ENCODE measurements around the gene NPDC1. TPM values are rescaled to one million over a fixed set of nuclear protein-coding genes. Genes with fewer than 3 reads are reported as not detected.
"Not testable (repeated sequence)": the region's sequence is repeated elsewhere in the genome, so short reads cannot be mapped to it uniquely, and the experiment has no call there.

The NPDC1 gene
- polyA plus RNA-seq, 4 donors = 20.4 to 48.7 (median 36.8) TPM

DNA sequence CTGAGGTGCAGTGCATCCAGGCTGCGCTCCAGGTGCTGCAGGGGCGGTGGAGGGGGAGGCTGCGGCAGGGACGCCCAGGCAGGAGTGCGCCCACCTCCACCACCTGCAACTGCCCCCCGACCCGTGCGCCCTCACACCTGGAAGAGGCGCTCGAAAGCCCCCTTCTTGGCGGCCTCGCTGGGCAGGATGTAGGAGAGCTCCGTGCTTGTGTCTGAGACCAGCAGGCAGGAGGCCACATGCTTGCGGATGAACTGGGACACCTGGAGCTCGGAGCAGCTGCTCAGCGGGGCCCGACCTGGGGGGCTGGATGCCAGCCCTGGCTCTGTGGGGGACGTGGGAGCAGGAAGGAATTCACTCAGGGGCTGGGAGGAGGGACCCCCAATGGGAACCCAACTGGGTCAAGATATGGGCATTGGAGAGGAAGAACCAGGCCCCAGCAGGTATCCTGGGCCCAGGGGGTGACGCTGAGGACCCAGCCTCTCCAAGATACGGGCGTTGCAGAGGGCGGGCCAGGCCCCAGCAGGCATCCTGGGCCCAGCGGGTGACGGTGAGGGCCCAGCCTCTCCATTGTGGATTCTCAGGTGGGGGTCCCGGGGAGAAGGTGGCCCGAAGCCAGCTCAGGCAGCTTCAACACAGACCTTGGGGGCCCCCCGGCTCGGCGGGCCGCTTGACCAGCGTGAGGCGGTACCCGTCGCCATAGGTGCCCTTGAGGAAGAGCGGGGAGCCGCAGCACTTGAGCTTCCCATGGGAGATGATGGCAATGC is 31.0 kb downstream of the NPDC1 start:
- DNase-seq (ENCODE audit: low read depth in 4 of 4, low spot score in 3 of 4) = no peak

DNA sequence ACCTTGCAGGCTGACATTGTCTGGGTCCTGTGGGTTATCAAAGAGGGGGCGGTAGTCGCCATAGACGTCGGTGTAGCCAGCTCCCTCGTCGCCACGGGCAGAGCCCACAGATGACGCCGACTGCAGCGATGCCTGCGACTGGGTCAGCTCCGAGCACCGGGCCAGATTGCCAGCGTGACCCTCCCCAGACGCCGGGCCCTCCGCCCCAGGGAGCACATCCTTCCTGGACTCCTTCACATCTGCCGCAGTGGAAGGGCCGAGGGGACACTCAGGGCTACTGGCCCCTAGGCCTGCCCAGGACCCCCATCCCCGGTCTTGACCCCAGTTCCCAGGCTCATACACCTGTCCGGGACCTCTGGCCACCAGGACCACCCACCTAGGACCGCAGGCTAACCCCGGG is 31.8 kb downstream of the NPDC1 start:
- no peak for DNase-seq (ENCODE audit: low read depth in 4 of 4, low spot score in 3 of 4)

DNA sequence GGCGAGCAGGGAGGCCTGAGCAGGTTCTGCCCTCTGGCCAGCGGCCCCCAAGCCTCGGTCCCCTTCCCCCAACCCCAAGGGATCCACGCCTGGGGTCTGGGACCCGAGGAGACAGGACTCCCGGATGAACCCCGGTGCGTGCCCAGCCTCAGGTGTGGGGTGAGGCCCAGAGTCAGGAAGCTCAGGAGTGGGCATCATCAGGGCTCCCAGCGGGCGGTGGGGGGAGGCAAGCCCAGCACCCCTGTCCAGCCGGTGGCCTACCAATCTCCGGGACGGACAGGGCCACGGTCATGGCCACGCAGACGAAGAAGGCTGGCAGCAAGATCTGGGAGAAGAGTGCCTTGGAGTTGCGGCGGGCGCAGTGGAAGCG is 32.4 kb downstream of the NPDC1 start:
- no peak for DNase-seq (ENCODE audit: low read depth in 4 of 4, low spot score in 3 of 4)

DNA sequence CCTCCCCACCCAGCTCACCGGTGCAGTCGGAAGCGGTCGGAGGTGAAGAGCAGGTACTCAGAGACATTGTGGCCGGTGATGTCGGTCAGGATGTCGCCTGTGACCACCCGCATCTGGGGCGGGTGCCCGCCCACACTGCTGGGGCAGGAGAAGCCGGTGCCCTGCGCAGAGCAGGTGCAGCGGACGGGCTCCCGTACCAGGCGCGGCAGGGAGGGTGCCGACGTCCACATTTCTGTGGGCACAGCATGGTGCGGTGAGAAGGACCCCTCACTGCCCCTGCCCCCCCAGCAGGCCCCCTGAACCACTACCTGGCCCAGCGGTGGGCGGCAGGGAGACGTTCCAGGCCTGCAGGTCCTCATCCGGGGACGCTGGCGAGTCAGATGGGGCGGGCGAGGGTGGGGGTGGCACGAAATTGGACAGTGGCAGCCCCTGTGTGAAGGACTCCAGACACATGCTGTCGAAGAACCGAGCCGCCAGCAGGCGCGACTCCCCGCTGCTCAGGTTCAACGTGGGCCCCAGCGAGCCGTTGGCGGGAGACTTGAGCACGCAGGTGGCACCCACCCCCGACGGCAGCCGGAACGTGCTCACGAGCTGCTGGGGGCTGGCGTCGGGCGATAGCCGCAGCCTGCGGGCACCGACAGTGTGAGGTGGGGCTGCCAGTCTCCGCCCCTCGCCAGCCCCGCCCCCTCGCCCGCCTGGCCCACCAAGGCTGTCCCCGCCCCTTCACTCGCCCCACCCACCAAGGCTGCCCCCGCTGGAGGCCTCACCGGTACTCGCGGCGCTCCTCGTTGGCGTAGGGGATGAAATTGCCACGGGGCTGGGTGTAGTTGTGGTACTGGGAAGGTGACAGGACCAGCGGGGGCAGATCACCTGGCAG is 33.0 kb downstream of the NPDC1 start:
- no peak for DNase-seq (ENCODE audit: low read depth in 4 of 4, low spot score in 3 of 4)

DNA sequence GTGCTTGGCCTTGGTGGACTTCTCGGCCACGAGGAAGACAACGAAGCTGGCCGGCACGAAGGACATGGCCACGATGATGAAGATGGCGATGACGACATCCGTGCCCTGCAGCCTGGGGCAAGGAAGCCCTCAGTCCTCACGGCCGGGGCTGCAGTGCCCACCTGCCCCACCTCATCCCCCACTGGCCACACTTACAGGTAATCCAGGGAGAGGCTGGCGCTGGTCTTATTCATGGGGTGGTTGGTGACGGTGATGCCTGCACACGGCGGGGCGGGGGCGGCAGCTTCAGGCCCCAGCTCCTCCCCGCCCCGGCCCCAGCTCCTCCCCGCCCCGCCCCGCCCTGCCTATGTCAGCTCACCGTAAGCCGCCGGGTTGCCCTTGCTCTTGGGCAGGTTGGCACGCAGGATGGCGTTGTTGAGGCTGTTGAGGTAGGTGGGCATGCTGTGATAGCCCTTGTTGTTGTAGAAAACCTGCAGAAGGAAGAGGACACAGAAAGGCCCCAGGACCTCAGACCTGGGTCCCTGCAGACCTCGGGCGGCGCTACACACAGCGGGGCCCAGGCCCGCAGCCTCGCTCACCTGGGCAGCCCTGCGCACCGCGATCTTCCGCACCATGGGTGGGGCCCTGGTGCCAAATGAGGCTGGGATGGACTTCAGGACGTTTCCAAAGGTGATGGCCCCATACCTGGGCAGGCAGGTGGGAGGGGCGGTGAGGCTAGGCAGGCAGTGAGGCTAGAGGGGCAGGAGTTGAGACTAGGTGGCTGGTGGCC is 33.9 kb downstream of the NPDC1 start:
- DNase-seq (ENCODE audit: low read depth in 4 of 4, low spot score in 3 of 4) = no peak

DNA sequence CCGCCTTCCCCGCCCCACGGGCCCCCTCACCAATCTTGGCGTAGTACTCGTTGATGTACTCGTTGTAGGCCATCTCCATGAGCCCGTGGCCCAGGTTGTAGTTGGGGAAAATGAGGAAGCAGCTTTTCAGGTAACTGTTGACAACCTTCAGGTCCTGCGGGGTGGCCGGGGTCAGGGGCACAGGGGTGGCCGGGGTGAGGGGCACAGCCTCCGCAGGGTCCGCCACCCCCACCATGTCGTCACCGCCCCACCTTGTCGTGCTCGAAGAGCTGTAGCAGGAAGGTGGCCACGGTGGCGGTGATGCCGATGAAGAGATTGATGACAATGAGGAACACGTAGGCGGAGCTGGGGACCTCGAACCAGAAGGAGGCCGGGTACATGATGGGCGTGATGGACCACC is 34.8 kb downstream of the NPDC1 start:
- no peak for DNase-seq (ENCODE audit: low read depth in 4 of 4, low spot score in 3 of 4)

DNA sequence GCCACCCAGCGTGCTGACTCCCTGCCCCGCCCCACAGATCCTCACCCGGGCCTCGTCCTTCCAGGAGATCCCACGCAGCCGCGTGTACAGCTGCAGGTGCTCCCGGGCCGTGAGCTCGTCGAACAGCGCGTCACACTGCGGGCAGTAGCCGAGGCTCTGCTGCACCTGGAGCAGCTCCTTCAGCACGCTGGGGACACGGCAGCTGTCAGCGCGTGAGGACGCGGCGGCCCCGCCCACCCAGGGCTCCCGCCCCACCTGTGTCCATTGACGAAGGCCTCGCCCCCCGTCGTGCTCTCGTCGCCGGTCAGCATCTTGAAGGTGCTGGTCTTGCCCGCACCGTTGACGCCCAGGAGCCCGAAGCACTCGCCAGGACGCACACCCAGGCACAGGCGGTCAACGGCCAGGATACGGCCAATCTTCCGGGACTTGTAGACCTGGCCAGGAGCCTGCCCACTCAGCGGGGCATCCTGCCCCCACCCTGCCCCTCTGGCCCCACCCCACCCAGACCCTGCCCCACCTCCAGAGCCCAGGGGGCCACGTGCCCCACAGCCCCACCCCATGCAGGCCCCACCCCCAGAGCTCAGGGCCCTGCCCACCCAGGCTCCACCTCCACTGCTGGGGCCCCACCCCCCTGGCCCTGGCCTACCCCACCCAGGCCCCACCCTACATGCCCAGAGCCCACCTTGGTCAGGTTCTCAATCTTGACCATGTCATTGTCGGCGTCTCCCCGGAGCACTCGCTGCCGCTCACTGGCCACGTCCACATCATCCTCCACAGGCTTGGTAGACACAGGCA is 35.8 kb downstream of the NPDC1 start:
- no peak for DNase-seq (ENCODE audit: low read depth in 4 of 4, low spot score in 3 of 4)

DNA sequence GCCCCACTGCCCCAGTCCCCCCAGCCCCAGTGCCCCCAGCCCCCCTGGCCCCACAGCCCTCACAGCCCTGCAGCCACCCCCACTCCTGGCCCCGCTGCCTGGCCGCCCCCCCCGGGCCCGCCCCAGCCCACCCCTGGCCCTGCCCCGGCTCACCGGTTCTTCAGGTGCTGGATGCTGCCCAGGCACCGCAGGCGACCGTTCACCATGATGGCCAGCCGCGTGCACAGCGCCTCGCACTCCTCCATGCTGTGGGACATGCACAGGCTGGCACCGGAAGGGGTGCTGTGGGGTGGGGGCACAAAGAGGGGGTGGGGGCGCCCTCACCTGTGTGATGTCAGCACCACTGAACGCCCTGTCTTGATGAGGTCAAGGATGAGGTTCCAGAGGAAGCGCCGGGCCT is 36.8 kb downstream of the NPDC1 start:
- DNase-seq (ENCODE audit: low read depth in 4 of 4, low spot score in 3 of 4) = no peak

DNA sequence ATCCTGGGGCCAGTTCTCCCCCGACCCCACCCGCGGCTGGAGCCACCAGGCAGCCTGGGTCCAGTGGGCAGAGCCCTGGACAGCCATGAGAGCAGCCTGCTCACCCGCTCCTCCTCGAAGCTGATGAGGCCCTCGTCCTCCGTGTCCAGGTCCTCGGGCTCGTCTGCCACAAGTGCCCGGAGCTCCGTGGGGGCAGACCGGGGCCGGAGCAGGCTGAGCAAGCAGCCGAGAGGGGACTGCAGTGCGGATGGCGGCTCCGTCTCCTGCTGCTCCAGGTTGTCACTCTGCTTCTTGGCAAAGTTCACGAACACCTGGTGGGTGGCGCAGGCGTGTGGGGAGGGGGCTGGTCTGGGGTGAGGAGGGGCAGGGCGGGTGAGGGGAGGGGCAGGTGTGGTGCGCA is 37.7 kb downstream of the NPDC1 start:
- no peak for DNase-seq (ENCODE audit: low read depth in 4 of 4, low spot score in 3 of 4)

DNA sequence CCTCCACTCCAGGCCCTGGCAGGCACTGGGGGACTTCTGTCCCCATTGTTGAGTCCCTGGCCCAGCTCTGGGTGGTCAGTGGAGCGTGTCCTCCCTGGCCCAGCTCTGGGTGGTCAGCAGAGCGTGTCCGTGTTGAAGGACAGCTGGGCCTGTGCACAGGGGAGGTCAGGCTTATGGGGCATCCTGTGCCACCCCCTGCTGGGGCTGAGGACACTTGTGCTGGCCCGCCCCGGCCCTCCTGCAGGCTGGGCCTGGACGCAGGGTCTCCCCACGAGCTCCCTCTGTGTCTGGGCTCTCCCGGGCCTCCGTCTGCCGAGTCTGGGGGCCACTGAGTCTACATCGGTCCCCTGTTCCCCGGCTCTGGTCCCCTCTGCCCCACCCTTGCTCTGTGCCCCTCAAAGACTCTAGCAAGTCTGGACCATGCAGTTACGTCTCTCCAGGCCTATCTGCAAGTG is 38.1 kb downstream of the NPDC1 start:
- DNase-seq (ENCODE audit: low read depth in 4 of 4, low spot score in 3 of 4) = no peak

DNA sequence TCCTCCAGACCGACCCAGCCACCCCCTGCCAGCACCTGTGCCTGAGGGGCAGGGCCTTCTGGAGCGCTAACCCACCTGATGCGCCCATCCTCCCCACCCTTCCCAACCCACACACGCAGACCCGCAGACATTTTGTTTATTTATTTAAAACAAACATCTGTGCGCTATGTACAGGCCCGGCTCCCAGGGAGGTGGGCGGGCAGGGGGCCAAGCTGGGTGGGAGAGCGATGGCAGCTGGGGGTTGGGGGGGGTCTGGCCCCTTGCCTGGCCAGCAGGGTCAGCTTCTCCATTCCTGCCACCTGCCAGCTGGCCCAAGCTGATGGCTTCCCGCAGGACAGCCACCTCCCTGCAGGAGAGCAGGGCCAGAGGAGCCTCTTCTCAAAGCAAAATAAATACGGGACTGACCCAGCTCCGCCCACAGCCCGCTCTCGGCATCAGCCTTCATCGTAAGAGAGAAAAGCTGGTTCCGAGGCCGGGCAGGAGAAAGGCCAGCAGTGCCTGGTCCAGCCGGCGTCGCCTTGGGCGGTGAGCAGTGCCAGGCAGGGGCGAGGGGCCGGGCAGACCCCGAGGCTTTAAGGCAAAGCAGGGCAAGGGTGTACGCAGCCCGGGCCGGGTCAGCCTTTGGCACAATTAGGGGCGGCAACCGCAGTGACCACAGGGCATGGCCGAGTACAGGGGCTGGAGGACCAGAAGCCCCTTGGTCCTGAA is 38.7 kb downstream of the NPDC1 start:
- no peak for DNase-seq (ENCODE audit: low read depth in 4 of 4, low spot score in 3 of 4)

DNA sequence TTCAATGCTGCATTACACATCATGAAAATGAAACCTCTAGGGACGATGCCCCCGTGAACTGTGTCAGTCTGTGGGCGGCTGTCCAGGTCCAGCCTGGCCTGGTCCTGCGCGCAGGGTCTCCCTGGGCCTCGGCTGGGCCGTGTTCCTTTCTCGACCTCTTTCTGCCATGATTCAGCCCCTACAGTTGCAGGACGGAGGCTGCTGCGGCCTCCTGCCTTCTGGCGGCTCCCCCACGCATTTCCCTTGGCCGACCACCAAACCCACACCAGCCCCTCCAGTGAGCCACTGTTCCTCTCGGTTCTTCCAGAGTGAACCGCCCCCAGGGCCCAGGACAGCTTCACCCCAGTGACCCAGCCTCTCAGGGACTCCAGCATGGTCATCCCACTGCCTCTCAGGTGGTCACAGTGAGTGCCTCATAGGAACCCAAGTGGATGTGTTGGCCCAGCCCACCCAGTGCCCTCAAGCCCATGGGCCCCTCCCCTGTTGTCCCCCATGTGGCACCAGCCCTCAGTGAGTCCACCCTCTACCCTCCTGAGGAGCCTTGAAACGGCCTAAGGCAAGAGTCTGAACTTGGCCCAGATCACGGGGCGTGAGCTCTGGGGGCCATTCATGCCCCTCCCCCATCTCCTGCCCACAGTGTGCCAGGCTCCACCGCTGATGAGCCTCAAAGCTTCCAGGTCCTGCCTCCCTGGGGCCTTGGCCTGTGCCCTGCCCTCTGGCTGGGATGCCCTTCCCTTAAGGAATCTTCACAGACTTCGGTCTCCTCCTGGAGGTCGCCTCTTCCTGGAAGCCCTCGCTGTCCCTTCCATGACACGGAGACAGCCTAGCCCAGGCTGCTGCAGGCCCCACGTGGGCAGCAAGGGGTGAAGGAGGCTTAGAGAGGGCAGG is 39.6 kb downstream of the NPDC1 start:
- DNase-seq (ENCODE audit: low read depth in 4 of 4, low spot score in 3 of 4) = no peak

DNA sequence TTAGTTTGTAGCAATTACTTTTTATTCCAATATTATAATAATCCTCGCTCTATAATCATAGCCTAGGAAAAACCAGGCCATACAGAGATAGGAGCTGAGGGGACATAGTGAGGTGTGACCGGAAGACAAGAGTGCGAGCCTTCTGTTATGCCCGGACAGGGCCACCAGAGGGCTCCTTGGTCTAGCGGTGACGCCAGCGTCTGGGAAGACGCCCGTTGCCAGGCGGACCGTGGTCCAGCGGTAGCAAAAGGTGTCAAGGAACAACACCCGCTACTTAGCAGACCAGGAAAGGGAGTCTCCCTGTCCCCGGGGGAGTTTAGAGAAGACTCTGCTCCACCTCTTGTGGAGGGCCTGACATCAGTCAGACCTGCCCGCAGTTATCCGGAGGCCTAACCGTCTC is 41.7 kb downstream of the NPDC1 start:
- not testable (repeated sequence) for DNase-seq (ENCODE audit: low read depth in 4 of 4, low spot score in 3 of 4)

DNA sequence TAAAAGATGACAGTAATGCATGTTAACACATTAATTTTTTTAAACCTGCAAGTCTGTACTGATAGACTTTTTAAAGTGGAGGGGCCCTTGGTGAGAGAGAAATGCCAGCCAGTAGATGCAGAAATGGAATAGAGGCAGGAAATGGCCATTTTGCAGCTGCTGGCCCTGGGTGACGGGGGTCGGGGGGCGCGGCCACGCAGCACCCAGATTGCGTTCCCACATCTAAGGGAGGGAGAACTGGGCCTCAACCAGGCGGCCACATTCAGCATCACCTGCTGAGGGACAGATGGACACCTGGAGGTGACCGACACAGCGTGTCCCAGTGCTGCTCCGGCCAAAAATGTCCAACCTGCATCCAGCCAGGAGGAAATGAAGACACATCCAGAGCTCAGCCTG is 43.3 kb downstream of the NPDC1 start:
- DNase-seq (ENCODE audit: low read depth in 4 of 4, low spot score in 3 of 4) = no peak

DNA sequence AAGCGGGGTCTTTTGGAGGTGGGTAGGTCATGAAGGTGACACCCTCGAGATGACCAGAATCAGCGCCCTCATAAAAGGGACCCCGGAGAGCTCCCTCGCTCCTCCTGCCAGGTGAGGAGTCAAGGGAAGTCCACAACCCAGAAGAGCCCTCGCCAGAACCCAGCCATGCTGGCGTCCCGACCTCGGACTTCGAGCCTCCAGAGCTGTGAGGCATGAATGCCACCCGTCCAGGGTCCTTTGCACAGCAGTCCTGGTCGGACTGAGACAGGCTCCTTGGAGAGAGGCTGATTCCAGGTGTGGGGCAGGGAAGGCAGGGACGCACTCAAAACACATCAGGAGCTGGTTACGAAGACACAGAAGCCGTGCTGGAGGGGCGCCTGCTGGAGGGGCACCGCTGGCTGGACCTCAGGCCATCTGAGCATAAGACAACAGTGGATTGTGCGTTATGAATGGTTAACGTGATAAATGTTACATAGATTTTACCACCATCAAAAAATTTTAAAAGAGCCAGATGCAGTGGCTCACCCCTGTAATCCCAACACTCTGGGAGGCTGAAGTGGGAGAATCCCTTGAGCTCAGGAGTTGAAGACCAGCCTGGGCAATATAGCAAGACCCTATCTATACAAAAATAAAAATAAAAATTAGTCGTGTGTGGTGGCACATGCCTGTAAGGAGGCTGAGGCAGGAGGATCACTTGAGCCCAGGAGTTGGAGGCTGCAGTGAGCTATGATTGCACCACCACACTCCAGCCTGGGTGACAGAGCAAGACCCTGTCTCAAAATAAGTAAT is 43.9 kb downstream of the NPDC1 start:
- no peak for DNase-seq (ENCODE audit: low read depth in 4 of 4, low spot score in 3 of 4)

DNA sequence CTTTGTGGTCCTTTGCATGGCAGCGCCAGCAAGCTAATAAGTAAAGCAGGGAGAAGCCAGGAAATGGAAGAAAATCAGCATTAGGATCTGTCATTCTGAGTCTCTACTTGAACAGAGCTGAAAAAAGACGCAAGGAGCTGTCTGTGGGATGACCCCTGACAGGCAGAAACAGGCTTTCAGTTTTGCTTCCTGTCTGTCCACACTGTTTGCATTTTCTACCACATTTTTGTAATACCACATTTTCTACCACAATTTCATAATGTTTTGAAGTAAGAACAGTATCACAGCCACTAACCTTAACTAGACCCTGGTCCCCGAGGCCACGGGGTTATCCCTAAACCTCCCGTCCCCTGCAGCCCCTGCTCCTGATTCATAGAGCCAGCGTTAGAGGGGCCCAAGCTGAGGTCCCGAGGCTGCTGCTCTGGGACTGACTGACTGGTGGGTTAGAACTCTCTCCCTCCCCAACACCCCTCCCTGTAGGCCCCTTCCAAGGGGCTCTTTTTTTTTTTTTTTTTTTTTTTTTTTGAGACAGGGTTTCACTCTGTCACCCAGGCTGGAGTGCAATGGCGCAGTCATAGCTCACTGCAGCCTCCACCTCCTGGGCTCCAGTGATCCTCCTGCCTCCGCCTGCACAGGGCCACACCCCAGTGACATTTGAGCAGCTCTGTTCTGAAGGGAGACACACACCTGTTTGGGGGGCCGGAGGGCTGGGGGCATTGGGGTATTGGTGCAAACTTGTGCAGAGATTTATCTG is 45.6 kb downstream of the NPDC1 start:
- DNase-seq (ENCODE audit: low read depth in 4 of 4, low spot score in 3 of 4) = no peak

DNA sequence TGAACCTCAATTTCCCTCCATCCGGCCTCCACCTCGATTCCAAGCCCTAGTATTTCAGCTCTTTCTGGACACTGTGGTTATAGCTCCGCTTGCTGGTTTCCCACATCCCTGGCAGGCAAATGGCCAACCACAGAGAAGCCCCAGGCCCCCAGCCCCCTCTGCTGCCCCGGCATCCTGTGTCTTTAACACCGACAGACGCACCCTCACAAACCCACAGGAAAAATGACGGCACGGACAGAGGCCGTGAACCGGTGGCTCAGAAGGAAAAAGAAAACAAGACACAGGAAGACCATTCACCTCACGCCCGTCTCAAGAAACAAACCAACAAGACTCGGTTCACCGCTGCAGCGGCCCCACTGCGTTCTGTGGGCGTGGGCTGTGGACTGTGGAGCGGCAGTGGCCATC is 48.1 kb downstream of the NPDC1 start:
- DNase-seq (ENCODE audit: low read depth in 4 of 4, low spot score in 3 of 4) = no peak

All from left renal pelvis (tissue), 4 donors.